ENCODE results near the gene RAB1B.
"Not testable (repeated sequence)": the region's sequence is repeated elsewhere in the genome, so short reads cannot be mapped to it uniquely, and the experiment has no call there.

RAB1B gene

GRCh38 chr11:66267379-66268243, 828 bp upstream of the RAB1B start:
- DNase-seq (ENCODE audit: low spot score), result no peak

- peak; percentile 38 for DNase-seq (ENCODE audit: low spot score)
Observed at GRCh38 chr11:66268952-66269905, 790 bp downstream of the RAB1B start.

GRCh38 chr11:66271816-66272215, 3.4 kb downstream of the RAB1B start:
- no peak for DNase-seq (ENCODE audit: low spot score)

- no peak for DNase-seq (ENCODE audit: low spot score)
Observed at GRCh38 chr11:66272596-66272995, 4.2 kb downstream of the RAB1B start.

GRCh38 chr11:66274219-66274618, 5.8 kb downstream of the RAB1B start:
- no peak for DNase-seq (ENCODE audit: low spot score)

- DNase-seq (ENCODE audit: low spot score), result no peak
Observed at GRCh38 chr11:66275396-66275795, 7.0 kb downstream of the RAB1B start.

GRCh38 chr11:66275984-66276612, 7.7 kb downstream of the RAB1B start:
- DNase-seq (ENCODE audit: low spot score), result no peak

GRCh38 chr11:66276619-66277018, 8.2 kb downstream of the RAB1B start:
- DNase-seq (ENCODE audit: low spot score), result not testable (repeated sequence)

- DNase-seq (ENCODE audit: low spot score), result not testable (repeated sequence)
Observed at GRCh38 chr11:66277064-66277463, 8.6 kb downstream of the RAB1B start.

- DNase-seq (ENCODE audit: low spot score), result peak; percentile 29
Observed at GRCh38 chr11:66277471-66278362, 9.3 kb downstream of the RAB1B start, which contains the start of gene CNIH2. CNIH2 (plus strand) TSS chr11:66278175; CDS start chr11:66278457, 282 bp downstream.

- no peak for DNase-seq (ENCODE audit: low spot score)
Observed at GRCh38 chr11:66278363-66279091, 10.1 kb downstream of the RAB1B start.

GRCh38 chr11:66279092-66279734, 10.8 kb downstream of the RAB1B start:
- no peak for DNase-seq (ENCODE audit: low spot score)

GRCh38 chr11:66280428-66280827, 12.0 kb downstream of the RAB1B start:
- no peak for DNase-seq (ENCODE audit: low spot score)

GRCh38 chr11:66281001-66281400, 12.6 kb downstream of the RAB1B start:
- DNase-seq (ENCODE audit: low spot score), result no peak

- DNase-seq (ENCODE audit: low spot score), result no peak
Observed at GRCh38 chr11:66281776-66282467, 13.5 kb downstream of the RAB1B start.

- DNase-seq (ENCODE audit: low spot score), result peak; percentile 85
Observed at GRCh38 chr11:66282468-66283455, 14.3 kb downstream of the RAB1B start.

GRCh38 chr11:66283461-66284105, 15.1 kb downstream of the RAB1B start:
- DNase-seq (ENCODE audit: low spot score), result no peak

Data from LoVo (cell line).